ENCODE measurements around the gene PCDHA11. TPM values are rescaled to one million over a fixed set of nuclear protein-coding genes. Genes with fewer than 3 reads are reported as not detected.

Gene PCDHA11
- total RNA-seq, 4 donors from 2014 or later = not detected

GRCh38 chr5:140877262-140877581 is 8.5 kb downstream of the PCDHA11 start:
- in situ Hi-C loops (cut with MboI; ENCODE audit: low sequenced_read_pairs in 4 of 4) = no loop called here
- H3K36me3 ChIP-seq = no peaks in the 10 kb centered on the region
- no peaks in the 10 kb centered on the region for H3K4me1 ChIP-seq
- no peak overlapping the region for H3K4me3 ChIP-seq
- no peak overlapping the region for H3K27ac ChIP-seq
- H3K9me3 ChIP-seq = peaks cover 0 to 6% (median 0%) of the 10 kb centered on the region in 3 donors
- no peak for TF ChIP-seq POLR2A (IDR thresholded peaks at IDR 0.05)
- no peak for TF ChIP-seq CTCF (IDR thresholded peaks at IDR 0.05 in 4 of 5, conservative IDR thresholded peaks at IDR 0.05 in 1 of 5)
- H3K27me3 ChIP-seq = peaks cover 7 to 23% (median 17%) of the 10 kb centered on the region in 3 donors
- DNase-seq (no peak), ATAC-seq (no peak)
- intact Hi-C loops (cut with DNase I; ENCODE audit: low total_unique reads) = no loop called here

GRCh38 chr5:140881889-140882590 is 13.3 kb downstream of the PCDHA11 start, which contains the start of gene PCDHA13:
PCDHA13 (plus strand) TSS chr5:140882124; CDS start chr5:140882269, 145 bp downstream.
- in situ Hi-C loops (cut with MboI; ENCODE audit: low sequenced_read_pairs in 4 of 4) = no loop called here
- intact Hi-C loops (cut with DNase I; ENCODE audit: low total_unique reads) = no loop called here
- Histone ChIP-seq H3K36me3 (no peaks in the 10 kb centered on the region), H3K4me1 (no peaks in the 10 kb centered on the region), H3K27ac (no peak within 1 kb of the TSS), H3K4me3 (peak within 1 kb of the TSS in 1 of 4 donors; percentile 6), H3K27me3 (peaks cover 12 to 17% (median 14%) of the 10 kb centered on the region in 3 donors), H3K9me3 (peaks cover 0 to 5% (median 0%) of the 10 kb centered on the region in 3 donors)
- TF ChIP-seq CTCF (IDR thresholded peaks at IDR 0.05 in 4 of 5, conservative IDR thresholded peaks at IDR 0.05 in 1 of 5) (no peak), POLR2A (IDR thresholded peaks at IDR 0.05) (no peak)
- ATAC-seq = no peak
- DNase-seq = no peak

GRCh38 chr5:140882591-140882899 is 13.8 kb downstream of the PCDHA11 start:
- in situ Hi-C loops (cut with MboI; ENCODE audit: low sequenced_read_pairs in 4 of 4) (no loop called here), intact Hi-C loops (cut with DNase I; ENCODE audit: low total_unique reads) (no loop called here)
- Histone ChIP-seq H3K4me1 (no peaks in the 10 kb centered on the region), H3K9me3 (peaks cover 0 to 5% (median 0%) of the 10 kb centered on the region in 3 donors), H3K36me3 (no peaks in the 10 kb centered on the region), H3K4me3 (no peak overlapping the region), H3K27me3 (peaks cover 12 to 15% (median 14%) of the 10 kb centered on the region in 3 donors), H3K27ac (no peak overlapping the region)
- no peak for ATAC-seq
- TF ChIP-seq POLR2A (IDR thresholded peaks at IDR 0.05) (no peak), CTCF (IDR thresholded peaks at IDR 0.05 in 4 of 5, conservative IDR thresholded peaks at IDR 0.05 in 1 of 5) (no peak)
- DNase-seq = no peak

- no peak for DNase-seq
- Histone ChIP-seq H3K4me1 (no peaks in the 10 kb centered on the region), H3K27me3 (peaks cover 9 to 14% (median 12%) of the 10 kb centered on the region in 3 donors), H3K4me3 (no peak overlapping the region), H3K27ac (no peak overlapping the region), H3K9me3 (peaks cover 0 to 5% (median 0%) of the 10 kb centered on the region in 3 donors), H3K36me3 (no peaks in the 10 kb centered on the region)
- TF ChIP-seq POLR2A (IDR thresholded peaks at IDR 0.05) = no peak
- no peak for TF ChIP-seq CTCF (IDR thresholded peaks at IDR 0.05 in 4 of 5, conservative IDR thresholded peaks at IDR 0.05 in 1 of 5)
- in situ Hi-C loops (cut with MboI; ENCODE audit: low sequenced_read_pairs in 4 of 4) = no loop called here
- intact Hi-C loops (cut with DNase I; ENCODE audit: low total_unique reads) = no loop called here
- ATAC-seq = no peak
Measured at GRCh38 chr5:140883373-140883772, 14.6 kb downstream of the PCDHA11 start.
